GM12878 (cell line): Measurements from ENCODE around the gene MAML2. TPM values are rescaled to one million over a fixed set of nuclear protein-coding genes. Genes with fewer than 3 reads are reported as not detected.

Experiments
- ATAC-seq: fragments of 200-7000 bp; cut with Tn5 transposase; 3 replicates; pipeline ENCODE4 v1.9.1; 2020; ENCODE audit warnings: mild to moderate bottlenecking, moderate library complexity
- BruUV-seq: library from RNA; stranded (reverse); fragments of 400-500 nt; replicated peaks from 2 replicates; lab custom pipeline; 2021; lab: Mats Ljungman, UMichigan
- CTCF ChIA-PET: fragments of 300-600 bp; sonication (Branson Sonifier 250); formaldehyde crosslinking; extraction: SDS; loops from one replicate; lab custom pipeline; 2021; ENCODE audit warnings: inconsistent platforms; lab: Yijun Ruan, JAX
- POLR2A ChIA-PET: fragments of 350-600 bp; formaldehyde crosslinking; extraction: SDS; loops from one replicate; lab custom pipeline; 2021; ENCODE audit warnings: inconsistent platforms; lab: Charles Lee
- RAD21 ChIA-PET: fragments of 300-600 bp; sonication (Branson Sonifier 250); formaldehyde crosslinking; loops from one replicate; lab custom pipeline; 2023; ENCODE audit warnings: antibody characterized with exemption; ENCODE audit not compliant: unreplicated experiment; lab: Charles Lee
- SMC1A ChIA-PET: fragments of 300-600 bp; sonication (Branson Sonifier 250); formaldehyde crosslinking; loops from one replicate; lab custom pipeline; 2023; ENCODE audit not compliant: unreplicated experiment, uncharacterized antibody; lab: Charles Lee
- DNase-seq: peaks from one replicate; pipeline ENCODE4 v3.0.0-alpha.2; 2011; ENCODE audit warnings: low read depth, low spot score
- FAIRE-seq: peaks from 3 replicates; lab custom pipeline; 2011; peaks lifted over from hg19 to GRCh38; lab: Jason Lieb, UNC
- H2AFZ ChIP-seq: 2 replicates; pipeline ENCODE4 v1.6.0; 2011; ENCODE audit warnings: low read depth, low read length, control low read depth; ENCODE audit not compliant: control insufficient read depth
- H3K27ac ChIP-seq: 2 replicates; pipeline ENCODE4 v1.5.1; 2011; ENCODE audit warnings: control low read depth; ENCODE audit not compliant: control insufficient read depth, insufficient read depth
- H3K27me3 ChIP-seq, 2 experiments: replicated peaks in 1 of 2; 2 replicates each; pipeline versions ENCODE4 v1.6.0 to v1.6.1; 2011; ENCODE audit warnings: low read length in 1 of 2; ENCODE audit not compliant: control insufficient read depth in 2 of 2, insufficient read depth in 2 of 2
- H3K36me3 ChIP-seq, 2 experiments: 2 replicates each; pipeline ENCODE4 v1.5.1; 2011; ENCODE audit warnings: low read length in 1 of 2; ENCODE audit not compliant: control insufficient read depth in 2 of 2, insufficient read depth in 2 of 2
- H3K4me1 ChIP-seq: 2 replicates; pipeline ENCODE4 v1.6.1; 2011; ENCODE audit warnings: mild to moderate bottlenecking, low read length, moderate library complexity, mixed read lengths; ENCODE audit not compliant: control insufficient read depth, insufficient read depth
- H3K4me2 ChIP-seq: 2 replicates; pipeline ENCODE4 v1.6.0; 2011; ENCODE audit warnings: control low read depth; ENCODE audit not compliant: control insufficient read depth, insufficient read depth
- H3K4me3 ChIP-seq: fragments of 200-600 bp; sonication (generic); 2 replicates; pipeline ENCODE4 v1.5.1; 2016
- H3K79me2 ChIP-seq: 2 replicates; pipeline ENCODE4 v1.6.0; 2011; ENCODE audit warnings: low read length; ENCODE audit not compliant: control insufficient read depth, insufficient read depth
- H3K9ac ChIP-seq: 2 replicates; pipeline ENCODE4 v1.8.0; 2011; ENCODE audit warnings: low read length, control low read depth, mixed read lengths; ENCODE audit not compliant: control insufficient read depth, insufficient read depth
- H3K9me3 ChIP-seq: replicated peaks from 3 replicates; pipeline ENCODE4 v1.5.1; 2011; ENCODE audit warnings: mild to moderate bottlenecking, low read length; ENCODE audit not compliant: control insufficient read depth, insufficient read depth
- H4K20me1 ChIP-seq: 2 replicates; pipeline ENCODE4 v1.6.0; 2011; ENCODE audit not compliant: control insufficient read depth, insufficient read depth
- EGR1 ChIP-seq, 2 experiments: IDR thresholded peaks; 1 replicate in 1 of 2; 2 replicates in 1 of 2; pipeline ENCODE4 v1.6.1; 2011 to 2012; ENCODE audit warnings: low read depth in 2 of 2, low read length in 2 of 2, borderline replicate concordance in 1 of 2, mild to moderate bottlenecking in 1 of 2, moderate library complexity in 1 of 2
- ETV6 ChIP-seq, 2 experiments: fragments of 450-650 bp in 1 of 2; IDR thresholded peaks in 1 of 2; conservative IDR thresholded peaks in 1 of 2; 2 replicates each; pipeline ENCODE4 v1.6.1; 2014; ENCODE audit warnings: antibody characterized with exemption in 1 of 2, borderline replicate concordance in 1 of 2, low read depth in 1 of 2, mild to moderate bottlenecking in 1 of 2, moderate library complexity in 1 of 2
- FOS ChIP-seq: IDR thresholded peaks from 3 replicates; pipeline ENCODE4 v1.6.1; 2011; ENCODE audit warnings: borderline replicate concordance; ENCODE audit not compliant: insufficient read length; ENCODE audit errors: extremely low read depth
- HCFC1 ChIP-seq: fragments of 150-350 bp; IDR thresholded peaks from 2 replicates; pipeline ENCODE4 v1.6.1; 2014; ENCODE audit warnings: low read length
- IRF4 ChIP-seq: IDR thresholded peaks from 2 replicates; pipeline ENCODE4 v1.6.1; 2011; ENCODE audit warnings: low read depth, low read length
- NR2C2 ChIP-seq: IDR thresholded peaks from 2 replicates; pipeline ENCODE4 v1.6.1; 2011; ENCODE audit warnings: borderline replicate concordance, low read depth; ENCODE audit not compliant: control insufficient read depth, insufficient read length
- NRF1 ChIP-seq: conservative IDR thresholded peaks from 2 replicates; pipeline ENCODE4 v1.6.1; 2011; ENCODE audit warnings: mild to moderate bottlenecking, low read depth, low read length, improper control_type of control experiment
- RBBP5 ChIP-seq: fragments of 200-600 bp; sonication (generic); conservative IDR thresholded peaks from 2 replicates; pipeline ENCODE4 v1.6.1; 2016
- SREBF1 ChIP-seq: IDR thresholded peaks from 2 replicates; pipeline ENCODE4 v1.6.1; 2012; ENCODE audit warnings: mild to moderate bottlenecking, low read length
- ZZZ3 ChIP-seq: IDR thresholded peaks from 2 replicates; pipeline ENCODE4 v1.6.1; 2011; ENCODE audit warnings: low read depth; ENCODE audit not compliant: control insufficient read depth, insufficient read length
- WGBS: methylation state at CpG from one replicate; pipeline ENCODE4 v1.1.6; 2016; ENCODE audit warnings: low lambda C conversion rate; ENCODE audit not compliant: insufficient replicate concordance, insufficient coverage; ENCODE audit errors: missing lambda C conversion rate; 5-methylcytosine and 5-hydroxymethylcytosine counted together
- in situ Hi-C: fragments of 300-500 bp; cut with MboI; formaldehyde crosslinking; loops from 9 replicates; pipeline ENCODE4 v1.14.3; 2018; ENCODE audit warnings: mixed read lengths
- intact Hi-C: fragments of 100-400 bp; cut with micrococcal nuclease; formaldehyde crosslinking; loops from one replicate; pipeline ENCODE4 v1.14.2; 2022; ENCODE audit not compliant: unreplicated experiment
- polyA plus RNA-seq, 11 experiments: library from polyadenylated mRNA; depleted of rRNA in 4 of 11; unstranded in 6 of 11; stranded (reverse) in 5 of 11; fragments of >200 nt; fragmentation: Nextera tagmentation in 4 of 11; fragmentation: Illumina TruSeq in 1 of 11; extraction: Ambion mirVana in 4 of 11; extraction: Trizol in 1 of 11; gene quantifications; 1 replicate in 1 of 11; 2 replicates in 10 of 11; pipeline versions ENCODE4 v1.2.1 to v1.2.3, GENCODE V29; 2011 to 2016; ENCODE audit warnings: inconsistent platforms in 2 of 11, missing spikeins in 2 of 11, low read depth in 1 of 11
- total RNA-seq, 4 experiments: library from RNA; depleted of rRNA in 3 of 4; stranded (reverse); fragments of >200 nt in 3 of 4; fragmentation: Illumina TruSeq in 1 of 4; extraction: Trizol in 1 of 4; gene quantifications; 2 replicates each; pipeline versions ENCODE4 v1.2.1 to v1.2.3, GENCODE V29; 2013 to 2021
- TF ChIP-seq, protein P1 (sequence below): fragments of 450-650 bp; IDR thresholded peaks from 2 replicates; pipeline ENCODE4 v1.6.1; 2016; ENCODE audit warnings: mild to moderate bottlenecking
- TF ChIP-seq, protein P2 (sequence below): IDR thresholded peaks from 2 replicates; pipeline ENCODE4 v1.6.1; 2012; ENCODE audit warnings: low read depth, low read length, improper control_type of control experiment
- TF ChIP-seq, protein P3 (sequence below): IDR thresholded peaks from 2 replicates; pipeline ENCODE4 v1.6.1; 2011; ENCODE audit warnings: borderline replicate concordance, low read depth, mild to moderate bottlenecking, moderate library complexity, mixed read lengths, low read length; ENCODE audit not compliant: insufficient read depth; ENCODE audit errors: extremely low read length

The MAML2 gene
- total and polyA plus RNA-seq, 10 of the 15 experiments (the other 5 are each of a cell fraction or from before 2014, with no cell fraction given), result 2.5 to 15.1 (median 12.0) TPM

DNA sequence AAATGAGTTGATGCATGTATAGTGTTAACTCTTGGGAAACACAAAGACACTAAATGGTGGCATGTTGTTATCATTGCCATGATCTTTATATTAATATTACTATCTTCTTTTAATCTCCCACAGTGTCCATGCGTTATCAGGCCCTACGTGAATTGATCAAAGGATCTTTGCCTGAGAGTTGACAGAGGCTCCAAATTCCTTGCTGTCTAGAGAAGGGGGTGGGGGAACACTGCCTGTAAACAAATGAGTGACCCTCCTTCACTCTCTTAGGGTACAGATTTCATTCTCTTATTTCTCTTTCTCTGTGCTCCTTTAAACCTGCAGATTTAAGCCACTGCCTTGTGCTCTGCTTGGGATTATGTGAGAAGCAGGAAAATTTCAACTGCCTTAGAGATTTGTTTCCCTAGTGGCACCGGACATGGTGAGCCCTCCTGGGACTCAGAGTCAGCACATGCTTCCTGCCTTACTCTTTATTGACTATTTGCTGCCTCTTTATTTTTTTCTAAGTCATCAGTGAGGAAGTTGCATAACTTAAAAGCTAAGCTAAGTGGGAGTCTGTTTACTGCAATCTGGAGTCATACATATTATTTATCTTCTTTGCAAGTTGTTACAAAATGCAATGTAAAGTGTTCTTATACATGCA lies 122.9 kb downstream of the MAML2 start:
- CTCF ChIA-PET, result interaction anchor here (1.1 kb wide), 1 partner anchor 126 kb away, joined by 3 read pairs; no protein-coding TSS in a partner anchor
- intact Hi-C loops, result loop anchor here (10.0 kb wide), 1 partner anchor 295 kb away; the partner anchor contains the start of gene MTMR2
- H3K36me3 ChIP-seq, result no peaks in the 10 kb centered on the region
- no peak overlapping the region for H3K4me2 ChIP-seq
- no peaks in the 10 kb centered on the region for H4K20me1 ChIP-seq
- POLR2A ChIA-PET, result no interaction called here
- no TSS peak for BruUV-seq
- H3K27ac ChIP-seq, result no peak overlapping the region
- in situ Hi-C loops, result no loop called here
- ATAC-seq (no peak), DNase-seq (no peak), FAIRE-seq (no peak)
- SMC1A ChIA-PET, result interaction anchor here (0.9 to 1.6 kb wide), 6 partner anchors 10 to 123 kb away, joined by 3 to 8 read pairs (median 3); partner anchors contain the start of gene MAML2
- H3K79me2 ChIP-seq, result peaks cover 13% of the 10 kb centered on the region
- no peaks in the 10 kb centered on the region for H3K27me3 ChIP-seq
- no peak overlapping the region for H2AFZ ChIP-seq
- H3K4me1 ChIP-seq, result peaks cover 30% of the 10 kb centered on the region
- TF ChIP-seq FOS, result no peak
- TF ChIP-seq RBBP5, result no peak
- TF ChIP-seq SREBF1, result no peak
- TF ChIP-seq, protein P1, sequence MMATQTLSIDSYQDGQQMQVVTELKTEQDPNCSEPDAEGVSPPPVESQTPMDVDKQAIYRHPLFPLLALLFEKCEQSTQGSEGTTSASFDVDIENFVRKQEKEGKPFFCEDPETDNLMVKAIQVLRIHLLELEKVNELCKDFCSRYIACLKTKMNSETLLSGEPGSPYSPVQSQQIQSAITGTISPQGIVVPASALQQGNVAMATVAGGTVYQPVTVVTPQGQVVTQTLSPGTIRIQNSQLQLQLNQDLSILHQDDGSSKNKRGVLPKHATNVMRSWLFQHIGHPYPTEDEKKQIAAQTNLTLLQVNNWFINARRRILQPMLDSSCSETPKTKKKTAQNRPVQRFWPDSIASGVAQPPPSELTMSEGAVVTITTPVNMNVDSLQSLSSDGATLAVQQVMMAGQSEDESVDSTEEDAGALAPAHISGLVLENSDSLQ, result no peak
- TF ChIP-seq, protein P2, sequence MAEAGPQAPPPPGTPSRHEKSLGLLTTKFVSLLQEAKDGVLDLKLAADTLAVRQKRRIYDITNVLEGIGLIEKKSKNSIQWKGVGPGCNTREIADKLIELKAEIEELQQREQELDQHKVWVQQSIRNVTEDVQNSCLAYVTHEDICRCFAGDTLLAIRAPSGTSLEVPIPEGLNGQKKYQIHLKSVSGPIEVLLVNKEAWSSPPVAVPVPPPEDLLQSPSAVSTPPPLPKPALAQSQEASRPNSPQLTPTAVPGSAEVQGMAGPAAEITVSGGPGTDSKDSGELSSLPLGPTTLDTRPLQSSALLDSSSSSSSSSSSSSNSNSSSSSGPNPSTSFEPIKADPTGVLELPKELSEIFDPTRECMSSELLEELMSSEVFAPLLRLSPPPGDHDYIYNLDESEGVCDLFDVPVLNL, result no peak
- no peak for TF ChIP-seq ETV6 (conservative IDR thresholded peaks at IDR 0.05 in 1 of 2, IDR thresholded peaks at IDR 0.05 in 1 of 2; ENCODE audit: borderline replicate concordance in 1 of 2, low read depth in 1 of 2)
- TF ChIP-seq IRF4, result no peak
- no peak for TF ChIP-seq NR2C2
- no peak for TF ChIP-seq ZZZ3
- TF ChIP-seq, protein P3, sequence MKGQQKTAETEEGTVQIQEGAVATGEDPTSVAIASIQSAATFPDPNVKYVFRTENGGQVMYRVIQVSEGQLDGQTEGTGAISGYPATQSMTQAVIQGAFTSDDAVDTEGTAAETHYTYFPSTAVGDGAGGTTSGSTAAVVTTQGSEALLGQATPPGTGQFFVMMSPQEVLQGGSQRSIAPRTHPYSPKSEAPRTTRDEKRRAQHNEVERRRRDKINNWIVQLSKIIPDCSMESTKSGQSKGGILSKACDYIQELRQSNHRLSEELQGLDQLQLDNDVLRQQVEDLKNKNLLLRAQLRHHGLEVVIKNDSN, result no peak
- TF ChIP-seq EGR1 (IDR thresholded peaks at IDR 0.05; ENCODE audit: borderline replicate concordance in 1 of 2, low read depth in 2 of 2, low read length in 2 of 2), result no peak
- TF ChIP-seq NRF1, result no peak
- no peak for TF ChIP-seq HCFC1
- RAD21 ChIA-PET, result interaction anchor here (0.7 to 1.9 kb wide), 3 partner anchors 17 to 123 kb away, joined by 3 to 9 read pairs (median 7); partner anchors contain the start of gene MAML2
- H3K4me3 ChIP-seq, result no peak overlapping the region
- no peaks in the 10 kb centered on the region for H3K9me3 ChIP-seq
- WGBS, result 63% methylated on average over 3 of the region's 3 CpGs
- H3K9ac ChIP-seq, result no peak overlapping the region
